Medulla oblongata (tissue), 1 donor: ENCODE data around the gene ADPRHL1.
"Not testable (repeated sequence)": the region's sequence is repeated elsewhere in the genome, so short reads cannot be mapped to it uniquely, and the experiment has no call there.

Source experiments
- DNase-seq: peaks from one replicate; pipeline ENCODE4 v3.0.0-alpha.2; 2015; ENCODE audit errors: extremely low spot score

The ADPRHL1 gene

GRCh38 chr13:113402471-113403254 is 50.6 kb downstream of the ADPRHL1 start:
- DNase-seq: no peak

GRCh38 chr13:113401452-113402415 is 51.6 kb downstream of the ADPRHL1 start:
- no peak for DNase-seq

- DNase-seq: no peak
These were observed 52.5 kb downstream of the ADPRHL1 start for GRCh38 chr13:113400621-113401451.

GRCh38 chr13:113399755-113400149 is 53.5 kb downstream of the ADPRHL1 start:
- DNase-seq: no peak

GRCh38 chr13:113398963-113399754 is 54.1 kb downstream of the ADPRHL1 start:
- DNase-seq: no peak

GRCh38 chr13:113397608-113398425 is 55.5 kb downstream of the ADPRHL1 start:
- no peak for DNase-seq

GRCh38 chr13:113394339-113394640 is 59.0 kb downstream of the ADPRHL1 start:
- no peak for DNase-seq

GRCh38 chr13:113393563-113394338 is 59.5 kb downstream of the ADPRHL1 start:
- DNase-seq: peak; percentile 85

GRCh38 chr13:113393226-113393562 is 60.1 kb downstream of the ADPRHL1 start:
- DNase-seq: peak; percentile 18

- no peak for DNase-seq
These were observed 62.3 kb downstream of the ADPRHL1 start for GRCh38 chr13:113390874-113391497.

- DNase-seq: not testable (repeated sequence)
These were observed 63.7 kb downstream of the ADPRHL1 start for GRCh38 chr13:113389586-113389985.

GRCh38 chr13:113387396-113387795 is 65.9 kb downstream of the ADPRHL1 start:
- DNase-seq: no peak

GRCh38 chr13:113383089-113383488 is 70.2 kb downstream of the ADPRHL1 start:
- DNase-seq: no peak

- not testable (repeated sequence) for DNase-seq
These were observed 70.7 kb downstream of the ADPRHL1 start for GRCh38 chr13:113382542-113382941.

GRCh38 chr13:113378825-113379224 is 74.5 kb downstream of the ADPRHL1 start:
- no peak for DNase-seq

GRCh38 chr13:113374511-113375175 is 78.6 kb downstream of the ADPRHL1 start:
- DNase-seq: no peak

- no peak for DNase-seq
These were observed 79.3 kb downstream of the ADPRHL1 start for GRCh38 chr13:113373811-113374485.

GRCh38 chr13:113371701-113372100 is 81.6 kb downstream of the ADPRHL1 start:
- not testable (repeated sequence) for DNase-seq
